Mucosa of gallbladder (tissue), 1 donor: ENCODE measurements around the gene TLE2. TPM values are rescaled to one million over a fixed set of nuclear protein-coding genes. Genes with fewer than 3 reads are reported as not detected.
"Not testable (repeated sequence)": the region's sequence is repeated elsewhere in the genome, so short reads cannot be mapped to it uniquely, and the experiment has no call there.

Source experiments
- DNase-seq: peaks from one replicate; pipeline ENCODE4 v3.0.0-alpha.2; 2020; ENCODE audit warnings: low spot score
- total RNA-seq: library from RNA; stranded (reverse); gene quantifications from one replicate; pipeline ENCODE4 v1.2.1, GENCODE V29; 2021
- donor health status: DM: no; HTN: no; CAD: no.

TLE2 gene
- total RNA-seq, 1 donor from 2014 or later: 64.6 TPM

DNA sequence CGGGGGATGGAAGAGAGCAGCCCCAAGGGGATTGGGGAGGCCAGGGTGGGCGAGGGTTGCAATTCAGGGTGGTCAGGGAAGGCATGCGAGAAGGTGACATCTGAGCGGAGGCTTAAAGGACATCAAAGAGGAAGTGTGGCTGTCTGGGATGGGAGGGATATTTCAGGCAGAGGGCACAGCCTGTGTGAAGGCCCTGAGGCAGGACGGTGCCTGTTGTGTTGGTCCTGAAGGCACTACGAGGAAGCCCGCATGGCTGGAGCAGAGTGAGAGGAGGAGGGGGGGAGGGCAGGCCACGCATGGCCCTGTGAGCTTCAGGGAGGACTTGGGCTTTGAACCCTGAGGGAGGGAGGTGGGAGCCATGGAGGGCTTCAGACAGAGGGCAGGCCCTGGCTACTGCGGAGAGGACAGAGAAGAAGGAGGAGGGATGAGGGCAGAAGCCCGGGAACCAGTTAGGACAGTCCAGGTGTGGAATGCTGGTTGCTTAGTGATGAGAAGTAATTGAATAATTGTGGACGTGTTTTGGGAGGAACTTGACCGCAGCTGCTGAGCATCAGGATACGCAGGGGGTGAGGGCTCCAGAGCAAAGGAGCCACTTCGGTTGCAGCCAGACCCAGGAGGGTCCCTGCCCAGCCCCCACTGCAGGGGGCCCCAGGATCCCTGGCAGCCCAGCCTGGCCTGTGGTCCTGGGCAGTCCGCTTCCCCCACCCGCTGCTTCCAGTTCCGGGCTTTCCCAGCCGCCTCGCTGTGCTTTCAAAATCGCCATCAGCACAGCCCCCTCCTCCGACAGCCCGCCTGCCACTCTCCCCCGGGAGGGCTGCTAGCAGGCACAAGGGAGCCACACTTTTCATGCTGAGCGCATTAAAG is 45.5 kb downstream of the TLE2 start:
- DNase-seq: no peak

DNA sequence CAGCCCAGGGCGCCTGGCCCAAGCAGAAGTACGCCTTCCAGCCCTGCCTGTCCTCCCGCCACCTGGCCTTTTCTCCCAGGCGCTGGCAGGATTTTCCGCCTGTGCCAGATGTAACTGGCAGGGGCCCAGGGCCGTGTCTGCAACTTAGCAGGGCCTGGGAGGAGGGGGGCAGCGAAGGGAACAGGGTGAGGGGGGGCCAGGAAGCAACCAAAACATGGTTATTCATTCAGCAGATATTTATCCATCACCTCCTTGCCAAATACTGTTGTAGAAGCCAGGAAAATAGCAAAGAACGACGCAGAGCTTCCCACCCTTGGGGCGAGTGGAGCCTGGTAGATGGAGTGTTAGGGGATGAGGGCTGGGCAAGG is 46.1 kb downstream of the TLE2 start:
- peak; percentile 72 for DNase-seq

DNA sequence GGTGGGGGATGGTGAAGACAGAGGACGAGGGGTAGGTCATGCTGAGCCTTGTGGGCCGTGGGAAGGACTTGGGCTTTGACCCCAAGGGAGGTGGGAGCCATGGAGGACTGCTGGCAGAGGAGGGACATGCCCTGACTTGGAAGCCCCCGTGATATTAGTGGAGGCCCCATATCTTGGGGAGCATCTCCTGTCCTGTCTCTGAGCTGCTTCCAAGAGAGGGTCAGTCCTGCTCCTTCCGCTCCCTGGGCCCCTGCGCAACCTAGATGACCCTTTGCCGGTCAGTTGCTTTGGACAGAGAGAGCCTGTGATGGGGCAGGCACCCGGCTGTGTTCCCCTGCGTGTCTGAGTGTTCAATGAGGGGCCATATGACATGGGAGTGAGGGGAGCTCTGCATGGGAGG is 46.5 kb downstream of the TLE2 start:
- DNase-seq: no peak

DNA sequence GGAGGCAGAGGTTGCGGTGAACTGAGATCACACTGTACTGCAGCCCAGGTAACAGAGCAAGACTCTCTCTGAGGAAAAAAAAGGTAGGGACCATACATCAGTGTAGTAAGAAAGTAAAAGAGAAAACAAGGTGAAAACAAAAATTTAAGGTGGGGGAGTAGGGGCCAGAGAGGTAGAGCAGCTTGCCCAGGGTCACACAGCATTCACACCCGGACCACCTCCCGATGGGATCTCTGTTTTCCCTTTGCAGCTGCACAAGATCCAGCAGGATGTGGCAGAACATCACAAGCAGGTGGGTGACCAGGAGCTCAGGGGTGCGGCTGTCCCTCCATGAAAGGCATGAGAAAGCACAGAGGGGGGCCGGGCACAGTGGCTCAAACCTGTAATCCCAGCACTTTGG is 47.2 kb downstream of the TLE2 start:
- DNase-seq: no peak

DNA sequence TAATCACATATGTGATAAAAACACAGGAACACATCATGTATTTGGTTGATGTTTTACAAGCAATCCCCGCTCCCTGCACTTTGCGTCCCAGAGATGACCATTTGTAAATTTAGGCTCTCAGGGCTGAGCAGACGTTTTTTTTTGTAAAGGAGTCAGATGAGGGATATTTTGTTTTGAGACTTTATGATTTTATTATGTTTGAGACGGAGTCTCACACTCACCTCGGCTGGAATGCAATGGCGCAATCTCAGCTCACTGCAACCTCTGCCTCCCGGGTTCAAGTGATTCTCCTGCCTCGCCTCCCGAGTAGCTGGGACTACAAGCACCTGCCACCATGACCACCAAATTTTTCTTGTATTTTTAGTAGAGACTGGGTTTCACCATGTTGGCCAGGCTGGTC is 50.3 kb downstream of the TLE2 start:
- no peak for DNase-seq

DNA sequence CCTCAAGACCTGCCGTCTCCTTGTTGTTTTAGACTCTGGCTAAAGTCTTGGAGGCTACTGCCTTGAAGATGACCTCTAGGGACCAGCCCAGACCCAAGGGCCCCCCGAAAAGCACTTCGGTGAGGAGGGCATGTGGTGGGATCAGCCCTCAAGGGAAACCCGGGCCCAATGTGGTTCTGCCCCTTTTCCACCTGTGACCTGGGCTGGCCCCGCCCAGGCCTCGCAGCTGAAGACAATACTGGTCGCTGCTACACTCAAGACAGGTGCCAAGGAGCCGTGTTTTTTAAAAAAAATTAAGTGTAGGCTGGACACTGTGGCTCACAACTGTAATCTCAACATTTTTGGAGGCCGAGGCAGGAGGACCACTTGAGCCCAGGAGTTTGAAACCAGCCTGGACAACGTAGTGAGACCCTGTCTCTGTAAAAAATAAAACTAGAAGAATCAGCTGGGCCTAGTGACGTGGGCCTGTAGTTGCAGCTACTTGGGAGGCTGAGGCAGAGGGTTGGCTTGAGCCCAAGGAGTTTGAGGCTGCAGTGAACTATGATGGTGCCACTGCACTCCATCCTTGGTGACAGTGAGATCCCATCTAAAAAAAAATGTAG is 50.8 kb downstream of the TLE2 start:
- DNase-seq: no peak

DNA sequence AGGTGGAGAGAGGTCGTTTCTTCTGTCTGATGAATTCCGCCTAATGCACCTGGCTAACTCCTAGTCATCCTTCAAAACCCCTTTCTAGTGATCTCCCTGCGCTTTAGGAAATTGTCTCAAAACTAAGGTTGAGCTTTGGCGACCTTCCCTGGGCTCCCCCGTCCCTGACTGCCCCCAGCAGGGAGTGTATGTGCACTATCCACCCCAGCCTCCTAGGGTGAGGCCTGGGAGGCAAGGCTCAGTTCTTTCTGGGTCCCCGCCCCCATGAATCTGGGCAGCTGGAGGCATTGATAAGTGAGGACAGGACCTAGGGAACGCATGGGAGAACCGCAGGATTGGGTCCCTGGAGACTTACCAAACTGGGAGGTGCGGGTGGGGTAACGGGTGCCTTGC is 51.3 kb downstream of the TLE2 start:
- DNase-seq: no peak

DNA sequence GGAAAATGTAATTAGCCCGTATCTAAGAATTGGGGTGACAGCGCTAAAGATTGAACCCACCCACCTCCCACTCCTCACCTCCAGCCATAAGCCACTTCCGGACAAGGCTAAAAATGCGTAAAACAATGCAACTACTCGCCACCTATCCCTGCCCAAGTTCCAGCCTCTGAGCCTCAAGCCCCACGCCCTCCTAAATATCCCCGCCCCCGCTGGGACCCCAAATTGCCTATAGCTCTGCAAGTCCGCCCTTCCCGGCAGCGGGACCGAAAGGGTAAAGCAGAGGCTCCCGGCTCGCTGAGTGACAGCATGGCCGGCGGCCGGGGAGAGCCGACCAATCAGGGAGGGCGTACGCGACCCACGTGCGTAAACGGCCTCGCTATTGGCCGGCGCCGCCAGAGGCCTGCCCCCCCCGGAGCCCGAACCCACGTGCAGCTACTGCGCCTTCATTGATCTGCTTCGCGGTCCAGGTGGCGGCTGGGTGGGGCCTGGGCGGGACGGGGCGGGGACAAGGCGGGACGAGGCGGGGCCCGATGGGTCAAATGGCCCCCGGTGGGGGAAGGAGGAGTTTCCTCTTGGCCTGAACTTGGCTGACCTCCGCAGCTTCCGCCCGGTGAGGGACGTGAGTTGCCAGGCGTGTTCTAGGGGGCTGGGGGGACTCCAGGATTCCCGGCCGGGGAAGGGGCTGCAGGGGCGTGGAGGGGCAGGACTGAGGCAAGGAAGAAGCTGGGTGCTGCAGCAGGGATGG is 51.9 kb downstream of the TLE2 start, which contains the start of gene TLE6:
Gene TLE6, plus strand, starts transcription at position 564 of the 745 bp plus-strand sequence. CDS start 670 bp downstream, outside the sequence.
- peak; percentile 97 for DNase-seq

DNA sequence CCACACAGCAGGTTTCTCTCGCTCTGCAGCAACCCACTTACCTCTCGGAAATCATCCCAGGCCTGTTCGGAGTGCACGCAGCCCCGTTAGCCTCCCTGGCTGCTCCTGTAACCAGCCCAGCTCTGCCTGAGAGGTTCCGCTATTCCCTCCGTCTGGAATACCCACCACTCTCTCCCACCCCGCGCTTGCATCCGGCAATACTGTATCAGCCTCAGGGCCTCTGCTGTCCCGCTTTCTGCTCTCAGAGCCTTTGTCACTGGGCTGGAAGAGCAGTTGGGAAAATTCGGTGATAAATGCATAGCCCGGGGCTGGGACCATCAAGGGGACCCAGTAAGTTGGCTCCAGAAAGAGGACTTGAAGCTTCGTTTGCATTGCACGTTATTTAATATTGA is 52.5 kb downstream of the TLE2 start:
- DNase-seq: no peak

DNA sequence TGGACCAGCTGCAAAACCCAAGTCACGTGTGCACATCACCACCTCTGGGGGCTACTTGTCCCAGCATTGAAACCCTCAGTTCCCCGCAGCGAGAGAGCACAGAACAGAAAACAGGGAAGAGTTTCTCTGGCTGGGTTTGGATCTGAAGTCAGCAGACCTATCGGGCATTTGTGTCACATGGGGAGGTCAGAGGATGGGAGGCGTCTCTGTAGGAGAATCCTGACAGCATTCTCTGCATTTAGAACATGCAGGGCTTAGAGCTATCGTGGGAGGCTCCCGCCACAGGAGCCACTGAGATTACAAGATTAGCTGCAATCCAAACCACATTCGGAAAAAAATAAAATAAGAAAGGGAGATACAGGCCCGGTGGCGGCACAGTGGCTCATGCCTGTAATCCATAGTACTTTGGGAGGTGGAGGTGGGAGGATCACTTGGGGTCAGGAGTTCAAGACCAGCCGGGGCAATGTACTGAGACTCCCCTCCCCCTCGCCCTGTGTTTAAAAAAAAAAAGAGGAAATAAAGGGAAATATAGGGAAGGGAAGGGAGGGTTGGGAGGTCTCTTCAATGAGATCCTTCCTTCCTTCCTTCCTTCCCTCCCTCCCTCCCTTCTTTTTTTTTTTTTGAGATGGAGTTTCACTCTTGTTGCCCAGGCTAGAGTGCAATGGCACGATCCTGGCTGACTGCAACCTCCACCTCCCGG is 54.6 kb downstream of the TLE2 start:
- no peak for DNase-seq

DNA sequence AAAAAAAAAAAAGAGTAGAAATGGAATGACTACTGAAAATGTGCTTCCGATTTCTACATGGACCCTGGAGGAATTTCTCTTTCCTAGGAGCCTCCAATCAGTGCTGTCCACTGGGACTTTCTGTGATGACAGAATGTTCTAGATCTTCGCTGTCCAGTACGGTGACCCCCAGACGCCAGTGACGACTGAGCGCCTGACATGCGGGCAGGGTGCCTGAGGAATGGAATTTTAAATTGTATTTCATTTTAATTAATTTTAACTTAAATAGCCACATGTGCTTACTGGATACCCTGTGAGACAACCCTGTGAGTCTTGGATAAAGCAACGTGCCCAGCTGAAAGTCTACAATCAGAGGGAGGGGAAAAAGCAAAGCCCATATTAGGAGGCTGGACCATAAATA is 55.9 kb downstream of the TLE2 start:
- no peak for DNase-seq

DNA sequence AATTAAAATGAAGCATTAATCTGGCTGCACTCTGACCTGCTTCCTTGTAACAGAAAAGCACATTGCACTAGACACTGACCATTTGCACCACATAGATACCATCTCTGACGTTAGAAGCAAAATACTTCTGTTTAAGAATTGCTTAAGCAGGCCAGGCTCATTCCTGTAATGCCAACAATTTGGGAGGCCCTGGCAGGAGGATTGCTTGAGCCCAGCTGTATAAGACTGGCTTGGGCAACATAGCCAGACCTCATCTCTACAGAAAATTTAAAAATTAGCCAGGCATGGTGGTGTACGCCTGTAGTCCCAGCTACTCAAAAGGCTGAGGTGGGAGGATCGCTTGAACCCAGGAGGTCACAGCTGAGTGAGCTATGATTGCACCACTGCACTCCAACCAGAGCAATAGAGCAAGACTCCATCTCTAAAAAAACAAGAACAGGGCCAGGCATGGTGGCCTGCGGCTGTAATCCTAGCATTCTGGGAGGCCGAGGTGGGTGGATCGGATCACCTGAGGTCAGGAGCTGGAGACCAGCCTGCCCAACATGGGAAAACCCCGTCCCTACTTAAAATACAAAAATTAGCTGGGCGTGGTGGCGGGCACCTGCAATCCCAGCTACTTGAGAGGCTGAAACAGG is 58.8 kb downstream of the TLE2 start:
- DNase-seq: peak; percentile 48

DNA sequence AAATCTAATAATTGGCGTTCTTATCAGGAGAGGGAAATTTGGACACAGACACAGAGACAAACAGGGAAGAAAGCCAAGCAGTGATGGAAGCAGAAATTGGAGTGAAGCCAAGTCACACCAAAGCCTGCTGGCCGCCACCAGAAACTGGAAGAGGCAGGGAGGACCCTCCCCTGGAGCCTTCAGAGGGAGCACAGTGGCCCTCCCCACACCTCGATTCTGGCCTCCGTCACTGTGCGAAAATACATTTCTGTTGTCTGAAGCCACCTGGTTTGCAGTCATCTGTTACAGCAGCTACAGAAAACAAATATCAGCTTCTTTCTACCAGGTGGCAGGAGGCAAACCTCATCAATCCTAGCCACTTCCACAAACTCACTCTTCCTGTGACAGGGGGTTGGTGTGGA is 60.0 kb downstream of the TLE2 start:
- peak; percentile 59 for DNase-seq

DNA sequence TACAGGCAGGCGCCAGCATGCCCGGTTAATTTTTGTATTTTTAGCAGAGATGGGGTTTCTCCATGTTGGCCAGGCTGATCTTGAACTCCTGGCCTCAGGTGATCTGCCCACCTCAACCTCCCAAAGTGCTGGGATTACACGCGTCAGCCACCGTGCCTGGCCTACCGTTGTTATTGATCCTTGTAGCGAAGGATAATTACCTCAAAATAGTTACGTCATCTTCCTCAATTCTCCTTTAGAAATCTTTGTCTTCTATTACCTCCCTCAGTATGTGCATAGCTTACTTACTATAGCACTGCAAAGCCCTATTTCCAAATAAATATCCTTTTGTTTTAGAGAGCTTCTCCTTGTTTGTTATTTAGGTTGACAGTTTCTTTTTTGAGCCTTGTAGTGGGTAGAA is 61.1 kb downstream of the TLE2 start:
- DNase-seq: no peak

DNA sequence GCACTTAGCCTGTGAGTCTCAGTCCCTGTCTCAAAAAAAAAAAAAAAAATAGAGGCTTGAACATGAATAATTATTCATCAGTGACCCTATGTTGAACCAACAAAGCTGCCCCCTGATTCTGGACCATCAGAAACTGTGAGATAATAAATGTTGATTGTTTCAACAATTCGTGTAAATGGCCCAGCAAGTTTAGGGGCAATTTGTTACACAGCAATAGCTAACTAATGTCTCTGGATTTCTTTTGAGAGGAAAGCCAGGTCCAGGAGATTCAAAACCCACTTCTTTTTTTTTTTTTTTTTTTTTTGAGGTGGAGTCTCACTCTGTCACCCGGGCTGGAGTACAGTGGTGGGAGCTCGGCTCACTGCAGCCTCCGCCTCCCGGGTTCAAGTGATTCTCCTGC is 64.2 kb downstream of the TLE2 start:
- no peak for DNase-seq

DNA sequence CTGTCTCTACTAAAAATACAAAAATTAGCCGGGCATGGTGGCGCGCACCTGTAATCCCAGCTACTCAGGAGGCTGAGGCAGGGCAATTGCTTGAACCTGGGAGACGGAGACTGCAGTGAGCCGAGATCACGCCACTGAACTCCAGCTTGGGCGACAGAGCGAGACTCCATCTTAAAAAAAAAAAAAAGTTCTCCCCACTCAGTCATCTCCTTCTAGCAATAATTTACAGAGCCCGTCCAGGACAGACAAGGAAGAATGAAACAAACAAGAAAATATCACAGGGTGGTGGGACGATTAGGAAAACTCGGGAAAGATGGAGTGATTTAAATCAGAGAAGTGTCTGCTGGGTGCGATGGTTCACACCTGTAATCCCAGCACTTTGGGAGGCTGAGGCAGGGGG is 65.4 kb downstream of the TLE2 start:
- DNase-seq: not testable (repeated sequence)

DNA sequence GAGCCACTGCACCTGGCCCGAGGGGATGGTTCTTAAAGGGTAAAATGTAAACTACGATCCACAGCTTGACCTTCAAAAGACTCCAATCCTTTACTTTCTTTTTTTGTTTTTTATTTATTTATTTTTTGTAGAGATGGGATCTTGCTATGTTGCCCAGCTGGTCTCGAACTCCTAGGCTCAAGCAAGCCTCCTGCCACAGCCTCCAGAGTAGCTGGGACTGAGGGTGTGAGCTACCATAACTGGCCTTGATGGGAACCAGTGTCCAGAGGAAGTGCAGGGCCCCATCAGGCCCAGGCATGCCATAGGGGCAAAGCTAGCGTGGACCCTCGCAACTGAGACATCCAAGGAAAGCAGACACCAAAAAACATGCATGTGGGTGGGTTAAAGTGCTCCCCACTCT is 66.0 kb downstream of the TLE2 start:
- DNase-seq: no peak

DNA sequence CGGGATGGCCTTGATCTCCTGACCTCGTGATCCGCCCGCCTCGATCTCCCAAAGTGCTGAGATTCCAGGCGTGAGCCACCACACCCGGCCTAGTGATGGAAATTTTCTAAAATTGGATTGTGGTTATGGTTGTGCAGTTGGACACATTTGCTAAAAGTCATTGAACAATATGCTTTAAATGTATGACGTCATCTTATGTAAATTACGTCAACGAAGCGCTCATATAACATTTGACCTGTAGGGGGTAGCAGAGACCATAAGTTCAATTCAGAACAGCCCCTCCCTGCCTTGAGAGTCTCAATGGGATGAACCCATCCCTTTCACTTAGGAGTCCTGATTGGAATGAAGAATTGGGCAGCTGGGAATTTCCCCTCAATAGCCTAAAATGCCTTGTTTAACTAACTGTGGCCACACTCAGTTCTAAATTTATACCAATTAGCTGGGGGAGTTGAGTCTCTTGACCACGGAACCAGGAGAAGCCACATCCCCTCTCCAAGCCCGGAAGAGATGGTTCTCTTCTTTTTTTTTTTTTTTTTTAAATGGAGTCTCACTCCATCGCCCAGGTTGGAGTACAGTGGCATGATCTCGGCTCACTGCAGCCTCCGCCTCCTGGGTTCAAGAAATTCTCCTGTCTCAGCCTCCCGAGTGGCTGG is 66.9 kb downstream of the TLE2 start:
- peak; percentile 72 for DNase-seq

DNA sequence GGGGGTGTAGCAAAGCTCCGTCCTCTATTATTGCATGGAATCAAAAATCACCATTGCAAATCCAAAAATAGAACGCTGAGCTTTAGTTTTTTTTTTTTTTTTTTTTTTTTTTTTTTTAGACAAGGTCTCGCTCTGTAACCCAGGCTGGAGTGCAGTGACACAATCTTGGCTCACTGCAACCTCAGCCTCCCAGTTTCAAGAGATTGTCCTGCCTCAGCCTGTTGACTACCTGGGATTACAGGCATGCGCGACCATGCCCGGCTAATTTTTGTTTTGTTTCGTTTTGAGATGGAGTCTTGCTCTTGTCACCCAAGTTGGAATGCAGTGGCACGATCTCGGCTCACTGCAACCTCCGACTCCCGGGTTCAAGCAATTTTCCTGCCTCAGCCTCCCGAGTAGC is 69.0 kb downstream of the TLE2 start:
- DNase-seq: no peak

DNA sequence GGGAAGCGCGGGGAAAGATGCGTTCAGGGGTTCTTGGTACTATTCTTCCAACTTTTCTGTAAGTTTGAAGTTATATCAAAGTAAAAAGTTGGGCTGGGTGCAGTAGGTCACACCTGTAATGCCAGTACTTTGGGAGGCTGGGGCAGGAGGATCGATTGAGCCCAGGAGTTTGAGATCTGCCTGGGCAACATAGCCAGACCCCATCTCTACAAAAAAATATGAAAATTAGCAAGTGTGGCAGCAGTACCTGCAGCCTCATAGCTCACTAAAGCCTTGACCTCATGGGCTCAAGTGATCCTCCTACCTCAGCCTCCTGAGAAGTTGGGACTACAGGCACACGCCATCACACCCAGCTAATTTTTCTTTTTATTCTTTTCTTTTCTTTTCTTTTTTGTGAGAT is 71.9 kb downstream of the TLE2 start:
- no peak for DNase-seq

DNA sequence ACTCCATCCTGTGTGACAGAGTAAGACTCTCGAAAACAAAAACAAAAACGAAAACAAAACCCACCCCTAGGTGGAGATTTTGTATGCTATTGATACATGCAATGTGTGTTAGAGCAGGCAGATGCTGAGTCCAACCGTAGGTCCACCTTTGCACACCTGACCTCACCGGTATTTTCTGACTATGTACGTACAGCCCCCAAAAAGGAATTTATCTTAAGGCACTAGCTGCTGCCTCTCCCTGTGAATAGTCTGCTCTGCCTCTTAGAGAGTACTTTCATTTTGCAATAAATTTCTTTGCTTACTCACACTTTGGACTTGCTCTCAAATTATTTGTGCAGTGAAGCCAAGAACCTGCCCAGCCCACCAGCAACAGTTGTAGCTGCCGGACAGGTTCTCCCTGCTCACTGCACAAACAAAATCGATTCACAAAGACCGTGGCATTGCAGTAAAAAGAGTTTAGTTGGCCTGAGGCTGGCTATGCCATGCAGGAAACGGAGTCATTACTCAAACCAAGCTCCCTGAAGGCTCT is 76.1 kb downstream of the TLE2 start:
- DNase-seq: peak; percentile 83
